OCI-LY1 (cell line): ENCODE results near the gene BMPER.

Experiments used
- H2AFZ ChIP-seq: fragments of 200-600 bp; sonication (generic), shearing (Covaris generic); 2 replicates; pipeline ENCODE4 v1.6.0; 2014; ENCODE audit warnings: antibody characterized with exemption, mild to moderate bottlenecking, low read length
- H3F3A ChIP-seq: fragments of 200-600 bp; sonication (generic), shearing (Covaris generic); 2 replicates; pipeline ENCODE4 v1.6.0; 2014; ENCODE audit warnings: mild to moderate bottlenecking, antibody characterized with exemption, low read length, moderate library complexity; ENCODE audit not compliant: insufficient read depth
- H3K27ac ChIP-seq: fragments of 200-600 bp; sonication (generic); 2 replicates; pipeline ENCODE4 v1.5.1; 2014; ENCODE audit warnings: low read length, mixed run types, mild to moderate bottlenecking, low read depth; ENCODE audit not compliant: poor library complexity, severe bottlenecking
- H3K27me3 ChIP-seq: fragments of 200-600 bp; sonication (generic); 2 replicates; pipeline ENCODE4 v1.6.0; 2014; ENCODE audit warnings: antibody characterized with exemption, mild to moderate bottlenecking, low read length, moderate library complexity; ENCODE audit not compliant: insufficient read depth
- H3K36me3 ChIP-seq: fragments of 200-600 bp; sonication (generic); 2 replicates; pipeline ENCODE4 v1.6.1; 2014; ENCODE audit warnings: mild to moderate bottlenecking, antibody characterized with exemption, low read length, moderate library complexity, mixed read lengths; ENCODE audit not compliant: insufficient read depth
- H3K4me1 ChIP-seq: fragments of 200-600 bp; sonication (generic); 2 replicates; pipeline ENCODE4 v1.5.1; 2014; ENCODE audit warnings: mild to moderate bottlenecking, low read length, moderate library complexity; ENCODE audit not compliant: insufficient read depth, severe bottlenecking
- H3K4me2 ChIP-seq: fragments of 200-600 bp; sonication (generic), shearing (Covaris generic); 2 replicates; pipeline ENCODE4 v1.6.1; 2014; ENCODE audit warnings: low read length
- H3K4me3 ChIP-seq: fragments of 200-600 bp; sonication (generic); 2 replicates; pipeline ENCODE4 v1.5.1; 2014; ENCODE audit warnings: low read length, low read depth, mild to moderate bottlenecking, mixed read lengths; ENCODE audit not compliant: poor library complexity, severe bottlenecking
- H3K79me2 ChIP-seq: fragments of 200-600 bp; shearing (Covaris generic); 2 replicates; pipeline ENCODE4 v1.6.1; 2016; ENCODE audit warnings: mixed run types, low read length, mixed read lengths; ENCODE audit not compliant: insufficient read depth
- H3K9ac ChIP-seq: fragments of 200-600 bp; sonication (generic), shearing (Covaris generic); 2 replicates; pipeline ENCODE4 v1.6.1; 2014; ENCODE audit warnings: mild to moderate bottlenecking, low read length, mixed read lengths
- H3K9me2 ChIP-seq: fragments of 200-600 bp; sonication (generic), shearing (Covaris generic); 2 replicates; pipeline ENCODE4 v1.6.1; 2014; ENCODE audit warnings: low read depth, mild to moderate bottlenecking, low read length, mixed read lengths
- H3K9me3 ChIP-seq: fragments of 200-600 bp; shearing (Covaris generic); 2 replicates; pipeline ENCODE4 v1.6.1; 2014; ENCODE audit warnings: low read length, mixed read lengths
- H4K20me1 ChIP-seq: fragments of 200-600 bp; sonication (generic), shearing (Covaris generic); 2 replicates; pipeline ENCODE4 v1.6.0; 2016; ENCODE audit warnings: mild to moderate bottlenecking, low read length; ENCODE audit not compliant: insufficient read depth
- EZH2 ChIP-seq: fragments of 200-600 bp; sonication (generic), shearing (Covaris generic); IDR thresholded peaks from 2 replicates; pipeline ENCODE4 v1.8.0; 2017; ENCODE audit warnings: borderline replicate concordance, mixed run types, mild to moderate bottlenecking, antibody characterized with exemption, low read length, moderate library complexity, mixed read lengths
- TF ChIP-seq, protein P1 (sequence below): fragments of 200-600 bp; sonication (generic), shearing (Covaris generic); IDR thresholded peaks from 2 replicates; pipeline ENCODE4 v1.5.1; 2017; ENCODE audit warnings: mild to moderate bottlenecking, antibody characterized with exemption, low read length, moderate library complexity, mixed read lengths

BMPER gene

DNA sequence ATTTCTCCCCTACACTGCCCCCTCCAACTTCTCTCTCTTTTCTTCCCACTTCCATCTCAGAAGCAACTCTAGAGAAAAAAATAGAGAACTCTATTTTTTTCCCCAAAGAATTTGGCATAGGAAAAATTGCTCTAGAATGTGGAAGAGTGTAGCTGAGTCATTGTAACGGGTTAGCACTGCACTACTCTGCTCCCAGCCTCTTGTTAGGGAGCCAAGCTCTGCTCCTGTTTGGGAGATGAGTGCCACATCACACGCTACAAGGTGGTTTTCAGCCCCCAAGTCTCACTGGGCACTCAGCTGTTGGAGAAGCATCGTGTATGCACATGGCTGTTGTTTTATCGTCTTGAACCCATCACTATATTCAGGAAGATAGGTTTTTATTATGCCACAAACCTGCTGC lies 136.4 kb downstream of the BMPER start:
- Histone ChIP-seq H3K27ac (no peak overlapping the region), H3K4me2 (no peak overlapping the region), H3K9ac (no peak overlapping the region), H3K4me3 (no peak overlapping the region), H4K20me1 (no peaks in the 10 kb centered on the region), H3K27me3 (no peaks in the 10 kb centered on the region), H3K79me2 (no peaks in the 10 kb centered on the region), H3F3A (no peaks in the 10 kb centered on the region), H3K9me3 (no peaks in the 10 kb centered on the region), H3K4me1 (no peaks in the 10 kb centered on the region), H2AFZ (no peak overlapping the region), H3K9me2 (no peaks in the 10 kb centered on the region), H3K36me3 (no peaks in the 10 kb centered on the region)
- TF ChIP-seq EZH2 = no peak
- TF ChIP-seq, protein P1, sequence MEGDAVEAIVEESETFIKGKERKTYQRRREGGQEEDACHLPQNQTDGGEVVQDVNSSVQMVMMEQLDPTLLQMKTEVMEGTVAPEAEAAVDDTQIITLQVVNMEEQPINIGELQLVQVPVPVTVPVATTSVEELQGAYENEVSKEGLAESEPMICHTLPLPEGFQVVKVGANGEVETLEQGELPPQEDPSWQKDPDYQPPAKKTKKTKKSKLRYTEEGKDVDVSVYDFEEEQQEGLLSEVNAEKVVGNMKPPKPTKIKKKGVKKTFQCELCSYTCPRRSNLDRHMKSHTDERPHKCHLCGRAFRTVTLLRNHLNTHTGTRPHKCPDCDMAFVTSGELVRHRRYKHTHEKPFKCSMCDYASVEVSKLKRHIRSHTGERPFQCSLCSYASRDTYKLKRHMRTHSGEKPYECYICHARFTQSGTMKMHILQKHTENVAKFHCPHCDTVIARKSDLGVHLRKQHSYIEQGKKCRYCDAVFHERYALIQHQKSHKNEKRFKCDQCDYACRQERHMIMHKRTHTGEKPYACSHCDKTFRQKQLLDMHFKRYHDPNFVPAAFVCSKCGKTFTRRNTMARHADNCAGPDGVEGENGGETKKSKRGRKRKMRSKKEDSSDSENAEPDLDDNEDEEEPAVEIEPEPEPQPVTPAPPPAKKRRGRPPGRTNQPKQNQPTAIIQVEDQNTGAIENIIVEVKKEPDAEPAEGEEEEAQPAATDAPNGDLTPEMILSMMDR = no peak

DNA sequence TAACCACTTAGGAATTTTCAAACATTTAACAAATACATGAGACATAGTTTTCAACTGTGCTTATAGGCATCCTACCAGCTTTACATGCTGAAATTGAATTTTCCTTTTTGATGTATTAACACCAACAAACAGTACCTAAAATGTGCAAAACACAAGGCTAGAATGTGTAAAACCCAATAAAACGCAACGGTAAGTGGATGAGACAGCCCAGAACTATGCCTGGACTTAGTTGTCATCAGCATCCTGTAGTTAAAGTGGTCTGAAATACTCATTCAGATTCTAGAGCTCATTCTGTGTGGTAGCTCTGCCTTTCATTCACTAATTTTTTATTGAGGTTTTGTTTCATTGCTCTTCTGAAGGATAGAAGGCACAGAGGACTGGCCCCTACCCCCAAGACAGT lies 137.1 kb downstream of the BMPER start:
- H3K27ac ChIP-seq = no peak overlapping the region
- no peak overlapping the region for H3K9ac ChIP-seq
- H3K4me1 ChIP-seq = no peaks in the 10 kb centered on the region
- H4K20me1 ChIP-seq = no peaks in the 10 kb centered on the region
- no peaks in the 10 kb centered on the region for H3K9me3 ChIP-seq
- H3K4me2 ChIP-seq = no peak overlapping the region
- H2AFZ ChIP-seq = no peak overlapping the region
- no peaks in the 10 kb centered on the region for H3K36me3 ChIP-seq
- TF ChIP-seq EZH2 = no peak
- TF ChIP-seq, protein P1 = no peak
- H3K4me3 ChIP-seq = no peak overlapping the region
- no peaks in the 10 kb centered on the region for H3K9me2 ChIP-seq
- H3K27me3 ChIP-seq = no peaks in the 10 kb centered on the region
- H3F3A ChIP-seq = no peaks in the 10 kb centered on the region
- no peaks in the 10 kb centered on the region for H3K79me2 ChIP-seq

DNA sequence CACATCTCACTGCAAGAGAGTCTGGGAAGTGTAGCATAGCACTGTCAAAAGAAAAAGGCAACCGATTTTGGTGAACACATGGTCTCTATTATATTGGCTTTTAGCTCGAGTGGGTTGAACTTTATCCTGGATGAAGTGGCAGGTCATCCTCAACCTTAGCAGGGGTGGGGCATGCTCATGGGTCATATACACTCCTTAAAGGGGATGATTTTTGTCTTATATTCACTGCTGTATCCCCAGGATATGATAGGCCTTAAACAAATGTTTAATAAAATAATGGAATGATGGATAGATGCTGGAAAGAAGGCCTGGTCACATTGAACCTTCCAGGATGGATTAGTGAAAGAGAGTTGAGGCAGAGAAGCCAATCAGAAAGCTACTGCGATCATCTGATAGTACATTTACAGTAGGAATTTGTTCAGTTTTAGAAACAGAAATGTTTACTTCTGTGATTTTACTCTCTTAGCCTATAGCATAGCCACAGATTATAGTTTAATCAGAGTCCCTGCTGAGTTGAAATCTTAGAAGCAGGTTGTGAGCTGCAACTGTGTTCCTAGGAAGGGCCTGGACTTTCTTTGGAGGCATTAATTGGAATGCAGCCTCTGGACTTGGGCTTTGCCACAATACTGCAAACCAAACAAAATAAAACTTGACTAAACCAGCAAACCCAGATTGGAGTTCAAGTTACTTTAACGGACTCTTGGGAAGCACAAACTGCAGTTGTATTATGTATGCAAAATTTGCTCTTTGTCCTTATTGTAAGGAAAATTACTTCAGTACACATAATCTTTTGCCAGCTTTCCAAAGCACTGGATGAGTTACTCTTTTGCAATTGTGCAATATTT lies 138.3 kb downstream of the BMPER start:
- H3K9ac ChIP-seq = no peak overlapping the region
- no peaks in the 10 kb centered on the region for H4K20me1 ChIP-seq
- no peaks in the 10 kb centered on the region for H3K36me3 ChIP-seq
- no peaks in the 10 kb centered on the region for H3K9me3 ChIP-seq
- H3F3A ChIP-seq = no peaks in the 10 kb centered on the region
- no peak overlapping the region for H3K4me3 ChIP-seq
- no peaks in the 10 kb centered on the region for H3K79me2 ChIP-seq
- no peaks in the 10 kb centered on the region for H3K27me3 ChIP-seq
- no peaks in the 10 kb centered on the region for H3K4me1 ChIP-seq
- TF ChIP-seq, protein P1 = no peak
- TF ChIP-seq EZH2 = no peak
- H3K4me2 ChIP-seq = no peak overlapping the region
- no peak overlapping the region for H3K27ac ChIP-seq
- H3K9me2 ChIP-seq = no peaks in the 10 kb centered on the region
- no peak overlapping the region for H2AFZ ChIP-seq
